Right lung (tissue), 5 donors: ENCODE measurements around the gene CLSTN2. TPM values are rescaled to one million over a fixed set of nuclear protein-coding genes. Genes with fewer than 3 reads are reported as not detected.

Experiments used
- DNase-seq, 2 donors: peaks; one replicate each; pipeline ENCODE4 v3.0.0-alpha.2; 2013
- polyA plus RNA-seq, 5 donors: library from polyadenylated mRNA; unstranded; fragments of 120-200 nt; gene quantifications; one replicate each; pipeline versions ENCODE4 v1.2.1 to v1.2.3, GENCODE V29; 2013; ENCODE audit warnings: inconsistent platforms in 1 of 5, low replicate concordance in 1 of 5; ENCODE audit not compliant: insufficient read length in 5 of 5, insufficient read depth in 1 of 5

CLSTN2 gene
- polyA plus RNA-seq, 5 donors: 0.37 to 0.93 (median 0.47) TPM

GRCh38 chr3:140093742-140094141 is 158.8 kb downstream of the CLSTN2 start:
- DNase-seq: peak; percentile 13 to 28

DNA sequence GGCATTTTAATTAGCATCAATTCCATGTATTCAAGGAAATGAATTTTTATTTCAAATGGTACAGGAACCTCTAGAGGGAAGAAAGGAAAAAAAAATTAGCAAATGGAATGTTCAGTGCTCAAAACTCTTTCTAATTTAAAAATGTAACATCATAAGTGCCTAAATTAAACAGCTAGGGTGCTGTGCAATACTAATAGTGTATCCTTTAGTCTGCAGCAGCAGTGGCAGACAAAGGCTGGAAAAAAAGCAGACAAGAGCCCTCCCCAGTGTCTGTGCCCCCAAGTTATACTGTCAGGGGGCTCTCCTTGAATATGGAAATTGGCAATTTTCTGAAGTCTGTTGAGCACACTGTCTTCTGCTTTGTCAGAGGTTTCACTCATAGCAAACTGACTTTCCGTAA is 159.5 kb downstream of the CLSTN2 start:
- no peak for DNase-seq

DNA sequence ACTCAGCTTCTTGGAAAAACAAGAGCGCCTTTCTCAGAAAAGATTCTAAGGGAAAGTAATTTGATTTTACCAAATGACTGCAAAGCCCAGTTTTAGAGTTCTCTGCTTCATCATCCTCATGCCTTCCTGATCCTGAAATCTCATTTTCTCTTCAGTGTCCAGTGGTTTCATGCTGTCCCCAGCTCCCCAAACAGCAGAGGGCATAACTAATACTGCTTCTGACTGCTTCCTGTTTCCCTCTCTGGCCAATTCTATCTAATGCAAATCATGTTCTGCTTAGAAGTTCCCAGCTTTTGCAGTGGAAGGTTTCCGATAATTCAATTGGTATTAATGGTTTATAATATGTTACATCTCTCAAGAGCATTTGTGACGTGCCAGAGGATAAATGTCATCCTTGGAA is 161.1 kb downstream of the CLSTN2 start:
- DNase-seq: no peak

DNA sequence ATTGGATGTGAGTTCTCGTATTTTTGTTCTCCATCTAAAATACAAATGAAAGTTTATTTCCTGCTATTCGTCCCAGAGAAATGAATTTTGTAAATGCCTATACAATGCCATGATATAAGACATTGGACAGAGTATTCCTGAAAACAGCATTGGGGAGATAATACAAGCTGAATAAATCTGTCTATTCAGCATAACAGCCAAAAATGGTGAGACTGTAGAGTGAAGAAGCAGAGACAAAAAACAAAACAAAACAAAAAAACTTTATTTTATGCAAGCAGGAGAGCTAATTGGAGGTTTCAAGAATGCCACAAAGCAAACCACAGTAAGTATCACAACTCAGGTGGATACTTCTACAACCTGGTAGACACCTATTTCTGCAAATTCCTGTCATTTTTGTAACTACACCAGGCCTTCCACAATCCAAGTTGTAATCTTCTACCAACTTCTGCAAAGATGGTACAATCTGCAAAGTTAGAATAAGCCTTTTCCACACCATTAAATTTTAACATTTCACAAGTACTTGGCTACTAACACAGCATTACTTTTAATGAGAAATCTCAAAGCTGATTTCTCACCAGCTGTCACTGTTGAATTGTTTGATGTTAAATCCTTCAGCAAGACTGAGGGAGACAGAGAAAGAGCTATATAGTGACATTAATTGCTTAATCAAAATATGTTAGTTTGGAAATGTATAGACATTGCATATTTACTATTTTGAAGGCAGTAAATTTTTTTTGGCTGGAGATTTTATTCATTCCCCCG is 163.1 kb downstream of the CLSTN2 start:
- no peak for DNase-seq

- no peak for DNase-seq
These were observed 165.5 kb downstream of the CLSTN2 start for GRCh38 chr3:140100479-140100878.

DNA sequence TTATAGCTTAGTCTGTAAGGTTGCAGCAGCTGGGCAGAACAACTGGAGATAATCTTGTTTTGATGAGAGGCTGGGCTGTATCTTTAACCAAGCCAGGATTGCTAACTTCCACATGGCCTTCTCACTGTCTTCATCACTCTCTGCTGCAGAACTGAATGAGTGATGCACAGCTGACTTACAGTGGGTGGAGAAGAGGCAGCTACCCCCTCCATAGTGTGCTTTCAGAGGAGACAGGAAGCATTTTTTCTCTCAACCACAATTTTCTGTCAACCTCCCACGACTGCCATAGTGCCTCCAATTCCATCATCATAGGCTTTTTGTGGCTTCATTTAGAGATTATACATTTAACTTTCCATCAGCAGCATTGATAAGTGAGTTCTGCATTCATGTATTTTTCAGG is 168.2 kb downstream of the CLSTN2 start:
- no peak for DNase-seq

DNA sequence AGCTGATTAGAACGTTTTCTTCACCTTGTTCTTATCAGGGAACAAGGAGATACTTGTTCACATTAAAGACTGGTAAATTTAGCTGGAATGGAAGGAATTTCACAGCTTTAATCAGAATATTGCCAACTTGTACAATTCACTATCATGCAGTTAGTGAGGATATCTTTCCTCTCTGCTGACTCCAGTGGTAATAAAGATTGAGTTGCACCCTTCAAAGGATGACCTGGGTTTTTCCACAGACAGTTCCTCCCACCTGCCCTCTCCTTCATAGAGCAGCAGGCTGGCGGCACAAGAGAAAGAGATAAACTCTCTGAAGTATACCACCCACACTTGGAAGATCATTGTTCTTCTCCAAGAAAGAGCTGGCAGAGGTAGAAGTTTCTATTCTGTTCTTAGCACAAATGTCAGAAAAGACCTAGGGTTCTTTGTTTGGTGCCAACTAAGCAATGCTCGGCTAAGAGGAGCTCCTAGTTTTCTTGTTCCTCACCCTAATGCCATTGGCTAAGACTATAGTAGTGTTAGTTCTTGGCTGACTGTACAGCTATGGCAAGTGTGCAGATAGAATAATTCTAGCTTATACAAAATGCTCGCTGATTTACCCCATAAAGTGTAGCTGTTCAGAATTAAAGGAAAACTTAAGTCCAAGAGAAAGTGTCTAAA is 169.1 kb downstream of the CLSTN2 start:
- no peak for DNase-seq

- no peak for DNase-seq
These were observed 179.2 kb downstream of the CLSTN2 start for GRCh38 chr3:140113996-140114788.

DNA sequence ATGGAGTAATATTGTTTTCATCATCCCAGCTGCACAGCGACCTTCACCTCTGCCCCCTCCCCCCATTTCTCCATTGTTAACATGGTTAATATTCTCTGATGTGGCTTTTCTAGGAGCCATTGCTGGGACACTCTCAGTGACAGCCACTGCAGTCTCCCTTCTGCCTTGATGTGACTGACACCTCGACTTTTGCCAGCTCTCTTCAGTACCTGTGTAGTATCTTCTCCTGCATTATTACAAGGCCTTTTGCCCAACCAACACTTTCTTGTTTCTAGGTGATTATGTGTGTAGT is 179.8 kb downstream of the CLSTN2 start:
- DNase-seq: no peak

- no peak for DNase-seq
These were observed 182.1 kb downstream of the CLSTN2 start for GRCh38 chr3:140117096-140117526.

DNA sequence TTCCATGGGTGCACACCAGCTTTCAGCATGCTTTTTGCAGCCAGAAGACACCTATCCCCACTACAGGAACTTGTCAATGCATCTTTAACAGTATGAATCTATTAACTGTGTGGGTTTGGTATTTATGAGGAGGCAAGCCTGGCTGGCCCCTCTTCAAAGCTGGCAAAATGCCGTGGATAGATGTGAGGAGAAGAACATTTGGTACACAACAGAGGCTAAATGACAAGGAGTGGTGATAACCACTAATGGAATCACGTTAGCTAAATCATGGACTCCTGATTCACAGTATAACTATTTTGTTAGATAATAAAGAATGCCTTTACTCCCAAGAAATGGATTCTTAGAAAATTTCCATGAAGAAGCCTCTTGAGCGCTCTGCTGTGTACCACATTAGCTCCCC is 187.2 kb downstream of the CLSTN2 start:
- no peak for DNase-seq

DNA sequence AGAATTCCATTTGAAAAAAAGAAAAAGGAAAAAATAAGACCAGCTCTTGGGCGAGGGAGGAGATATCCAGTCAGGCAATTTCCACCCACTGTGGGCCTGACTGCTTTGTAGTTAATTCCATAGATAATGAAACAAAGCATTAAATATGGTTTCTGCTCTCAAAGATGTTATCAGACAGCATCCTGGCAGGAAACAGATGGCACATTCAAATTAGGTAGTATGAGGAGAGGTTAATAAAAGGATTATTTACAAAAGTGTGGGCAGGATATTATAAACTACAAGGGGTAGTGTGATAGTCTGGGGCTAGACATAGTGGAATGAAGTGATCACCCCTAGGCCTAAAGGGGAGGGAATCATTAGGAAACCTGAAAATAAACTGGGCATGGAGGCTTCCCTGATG is 193.2 kb downstream of the CLSTN2 start:
- no peak for DNase-seq

DNA sequence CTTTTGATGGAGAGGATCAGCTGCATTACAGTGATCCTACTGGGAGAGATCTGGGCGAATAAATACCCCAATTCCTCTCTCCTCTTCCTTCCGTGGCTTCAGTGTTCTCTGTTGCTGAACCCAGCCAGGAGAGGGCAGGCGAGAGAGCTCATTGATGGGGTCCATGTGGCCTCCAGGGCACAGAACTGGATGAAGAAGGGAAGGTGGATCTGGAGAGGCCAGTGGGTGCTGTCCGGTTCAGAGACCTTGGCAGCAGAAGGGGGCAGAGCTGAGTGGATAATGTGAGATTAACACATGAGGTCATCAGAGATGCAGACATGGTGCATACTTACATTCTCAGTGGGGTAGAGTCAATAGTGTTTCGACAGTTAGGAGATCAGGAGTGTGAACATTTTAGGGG is 193.6 kb downstream of the CLSTN2 start:
- no peak for DNase-seq

DNA sequence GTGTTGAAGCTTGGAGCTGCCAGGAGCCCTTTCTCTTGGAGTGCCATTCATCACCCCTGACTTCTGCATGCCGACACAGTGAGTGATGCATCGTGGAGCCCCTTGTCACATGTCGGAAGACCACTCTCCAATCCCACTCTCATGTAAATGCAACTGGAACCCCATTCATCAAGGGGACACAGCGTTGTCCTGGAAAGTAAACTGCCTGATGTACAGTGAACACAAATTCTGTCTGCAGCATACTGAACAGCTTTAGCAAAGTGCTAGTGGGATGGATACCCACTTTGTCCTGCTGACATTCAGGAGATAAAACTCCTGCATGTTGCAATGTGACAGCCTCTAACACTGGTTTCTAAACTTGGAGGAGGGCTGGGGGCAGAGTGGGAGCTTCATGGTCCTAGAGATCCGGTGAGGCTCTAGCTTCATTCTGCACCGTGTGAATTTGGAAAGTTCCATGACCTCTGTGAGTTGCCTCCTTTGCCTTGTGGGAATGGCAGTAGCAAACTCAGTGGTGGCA is 194.8 kb downstream of the CLSTN2 start:
- DNase-seq: no peak

- DNase-seq: no peak
These were observed 196.9 kb downstream of the CLSTN2 start for GRCh38 chr3:140131895-140132294.

DNA sequence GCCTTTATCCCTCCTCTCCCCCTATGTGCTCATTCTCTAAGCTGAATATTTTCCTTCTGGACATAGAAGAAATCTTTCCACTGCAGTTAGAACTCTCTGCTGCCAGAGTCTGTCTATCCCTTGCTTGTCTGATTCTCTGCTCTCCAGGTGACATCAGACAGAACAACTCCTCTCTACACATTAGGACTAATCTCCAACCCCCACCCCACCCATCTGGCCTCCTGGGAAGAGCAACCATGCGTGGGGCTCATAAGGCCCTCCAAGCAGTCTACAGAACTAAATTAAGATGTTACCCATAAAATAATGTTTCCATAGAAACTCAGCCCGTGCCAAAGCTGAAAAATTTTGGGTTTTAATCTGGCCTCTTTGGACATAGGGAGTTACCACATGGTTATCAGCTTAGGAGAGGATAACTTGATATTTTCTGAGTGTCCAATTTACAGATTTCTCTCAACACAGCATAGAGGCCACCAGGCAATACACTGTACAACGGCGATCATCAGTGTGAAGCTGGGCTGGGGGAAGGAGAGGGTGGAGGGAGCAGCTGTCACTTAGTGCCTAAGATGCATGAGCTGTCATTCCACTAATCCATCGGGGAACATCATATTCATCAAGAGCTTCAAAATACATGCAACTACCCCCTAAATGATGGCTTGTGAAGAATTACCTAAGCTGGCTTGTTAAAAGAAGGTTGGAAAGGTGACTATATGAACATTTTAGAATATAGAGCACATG is 199.4 kb downstream of the CLSTN2 start:
- DNase-seq: no peak

- no peak for DNase-seq
These were observed 200.5 kb downstream of the CLSTN2 start for GRCh38 chr3:140135461-140135860.

- DNase-seq: no peak
These were observed 208.5 kb downstream of the CLSTN2 start for GRCh38 chr3:140143367-140144069.

DNA sequence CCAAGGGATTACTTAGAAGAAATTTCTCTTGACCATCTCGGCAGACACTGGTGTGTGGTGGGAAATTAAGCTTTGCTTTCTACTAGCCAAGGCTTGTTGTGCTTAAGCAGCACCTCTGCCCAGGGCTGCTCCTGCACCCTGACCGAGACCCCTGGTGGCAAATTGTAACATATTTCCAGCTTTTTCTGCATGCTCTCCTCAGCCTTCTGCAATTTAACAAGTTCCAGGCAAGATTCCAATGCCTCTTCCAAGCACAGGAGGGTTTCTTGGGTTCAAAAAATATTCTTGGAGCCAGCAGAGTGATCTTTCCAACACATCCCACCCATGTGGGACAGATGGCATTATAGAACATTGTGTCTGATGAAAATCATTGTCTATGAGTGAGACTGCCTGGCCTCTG is 210.5 kb downstream of the CLSTN2 start:
- no peak for DNase-seq

GRCh38 chr3:140146668-140147067 is 211.7 kb downstream of the CLSTN2 start:
- no peak for DNase-seq

DNA sequence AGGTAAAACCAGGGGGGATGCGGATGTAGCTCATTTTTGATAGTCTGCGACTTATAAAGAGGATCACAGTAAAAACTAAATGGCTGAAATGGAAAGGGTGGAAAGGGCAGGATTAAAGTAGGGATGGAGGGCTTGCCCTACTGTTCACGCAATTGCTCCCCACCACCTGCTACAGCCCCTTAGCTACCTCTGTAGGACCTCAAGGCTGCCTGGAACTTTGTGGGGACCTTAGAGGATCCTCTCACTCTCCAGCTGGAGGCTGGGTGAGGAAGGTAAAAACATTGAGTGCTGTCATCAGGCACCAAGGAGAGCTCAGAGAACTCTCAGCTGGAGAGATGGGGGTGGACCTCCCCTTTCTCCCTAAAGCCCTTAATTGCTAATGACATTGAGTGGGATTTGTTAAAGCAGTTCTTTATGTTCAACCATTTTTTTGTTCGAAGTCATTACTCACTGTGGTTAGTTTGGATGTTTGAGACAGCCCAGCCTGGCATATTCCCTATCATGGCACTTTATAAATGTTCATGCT is 213.0 kb downstream of the CLSTN2 start:
- DNase-seq: no peak
